ENCODE data around the gene GNAS.
"Not testable (repeated sequence)": the region's sequence is repeated elsewhere in the genome, so short reads cannot be mapped to it uniquely, and the experiment has no call there.

Gene GNAS

GRCh38 chr20:58932170-58932569 lies 79.7 kb downstream of the GNAS start:
- DNase-seq (ENCODE audit: low read depth): no peak

- DNase-seq (ENCODE audit: low read depth): no peak
Observed at GRCh38 chr20:58938078-58938477, 85.6 kb downstream of the GNAS start.

GRCh38 chr20:58938541-58938940 lies 86.0 kb downstream of the GNAS start:
- DNase-seq (ENCODE audit: low read depth): no peak

GRCh38 chr20:58941471-58941870 lies 89.0 kb downstream of the GNAS start:
- no peak for DNase-seq (ENCODE audit: low read depth)

GRCh38 chr20:58942549-58942948 lies 90.0 kb downstream of the GNAS start:
- no peak for DNase-seq (ENCODE audit: low read depth)

GRCh38 chr20:58944610-58945009 lies 92.1 kb downstream of the GNAS start:
- DNase-seq (ENCODE audit: low read depth): no peak

GRCh38 chr20:58945965-58946631 lies 93.6 kb downstream of the GNAS start:
- no peak for DNase-seq (ENCODE audit: low read depth)

GRCh38 chr20:58947797-58948388 lies 95.4 kb downstream of the GNAS start:
- not testable (repeated sequence) for DNase-seq (ENCODE audit: low read depth)

- no peak for DNase-seq (ENCODE audit: low read depth)
Observed at GRCh38 chr20:58950603-58951002, 98.1 kb downstream of the GNAS start.

GRCh38 chr20:58953050-58953449 lies 100.5 kb downstream of the GNAS start:
- DNase-seq (ENCODE audit: low read depth): no peak

- DNase-seq (ENCODE audit: low read depth): no peak
Observed at GRCh38 chr20:58956078-58956477, 103.6 kb downstream of the GNAS start.

- no peak for DNase-seq (ENCODE audit: low read depth)
Observed at GRCh38 chr20:58959652-58960051, 107.1 kb downstream of the GNAS start.
